ENCODE data around the gene ANKMY1. TPM values are rescaled to one million over a fixed set of nuclear protein-coding genes. Genes with fewer than 3 reads are reported as not detected.

ANKMY1 gene
- total and polyA plus RNA-seq, 2 of the 13 experiments (the other 11 are each of a cell fraction or from before 2014, with no cell fraction given), result 11.7 to 18.8 TPM

GRCh38 chr2:240508832-240509545 lies 48.8 kb downstream of the ANKMY1 start (continued):
- no peak for TF ChIP-seq ZNF407 (CRISPR knock-in tag; IDR thresholded peaks at IDR 0.05; ENCODE audit: not compliant biosample characterization)
- 0 out of 2 replicates have a peak, but pooled peaks have one; percentile 80 for TF ChIP-seq IKZF1 (IDR thresholded peaks at IDR 0.05)
- TF ChIP-seq ZMYM4 (CRISPR knock-in tag; IDR thresholded peaks at IDR 0.05), result no peak

GRCh38 chr2:240507778-240508251 lies 50.0 kb downstream of the ANKMY1 start:
- H3K4me2 ChIP-seq (ENCODE audit: low read depth, low read length), result no peak overlapping the region
- H3K79me2 ChIP-seq (ENCODE audit: insufficient read depth, low read length), result no peaks in the 10 kb centered on the region
- FAIRE-seq (no peak), DNase-seq (ENCODE audit: low spot score) (no peak), ATAC-seq (no peak)
- BruUV-seq (replicated peaks), result no TSS peak
- no peaks in the 10 kb centered on the region for H4K20me1 ChIP-seq (ENCODE audit: insufficient read depth, low read length)
- intact Hi-C loops (cut with micrococcal nuclease; ENCODE audit: unreplicated experiment), result no loop called here
- H3K4me1 ChIP-seq (ENCODE audit: insufficient read depth, low read length), result no peaks in the 10 kb centered on the region
- H3K9me3 ChIP-seq (ENCODE audit: low read length), result no peaks in the 10 kb centered on the region
- H2AFZ ChIP-seq (ENCODE audit: low read length), result no peak overlapping the region
- POLR2A ChIA-PET, result no interaction called here
- WGBS (ENCODE audit: low lambda C conversion rate), result 99% methylated on average over 9 of the region's 11 CpGs
- in situ Hi-C loops (cut with HindIII; ENCODE audit: extremely low pct_ligation_motif_present, low pct_unique_long_range_greater_than_20kb), result no loop called here
- H3K4me3 ChIP-seq (replicated peaks in 1 of 3; ENCODE audit: insufficient read depth in 1 of 3, low read depth in 2 of 3, low read length in 3 of 3), result no peak overlapping the region
- peaks cover 6 to 10% of the 10 kb centered on the region in 2 experiments; a peak in 3 of 5 replicates for H3K36me3 ChIP-seq (replicated peaks in 1 of 2; ENCODE audit: control insufficient read depth in 1 of 2, insufficient read depth in 2 of 2, low read length in 2 of 2)
- H3K27ac ChIP-seq (ENCODE audit: extremely low read length, insufficient read depth, low read length), result no peak overlapping the region
- H3K9ac ChIP-seq (ENCODE audit: insufficient read depth, low read depth, low read length), result no peak overlapping the region
- CTCF ChIA-PET (ENCODE audit: low intra/inter-chr PET ratio, low total read pairs), result no interaction called here
- no peaks in the 10 kb centered on the region for H3K27me3 ChIP-seq (ENCODE audit: control insufficient read depth in 1 of 2, insufficient read depth in 2 of 2, low read length in 2 of 2)
- TF ChIP-seq ZNF777 (CRISPR knock-in tag; IDR thresholded peaks at IDR 0.05), result no peak
- TF ChIP-seq FOXM1 (CRISPR knock-in tag; IDR thresholded peaks at IDR 0.05), result no peak
- no peak for TF ChIP-seq POLR2AphosphoS5 (IDR thresholded peaks at IDR 0.05; ENCODE audit: low read depth, low read length)
- no peak for TF ChIP-seq ZNF747 (CRISPR knock-in tag; IDR thresholded peaks at IDR 0.05; ENCODE audit: borderline replicate concordance)
- TF ChIP-seq RERE (CRISPR knock-in tag; IDR thresholded peaks at IDR 0.05; ENCODE audit: low read depth), result no peak

Data from HepG2 (cell line).